Medulla oblongata (tissue), 1 donor: ENCODE data around the gene SERPINE2.
A peak's percentile ranks its signal among the peaks of the same experiment; 100 is the strongest.

Experiments used
- DNase-seq: peaks from one replicate; pipeline ENCODE4 v3.0.0-alpha.2; 2015; ENCODE audit errors: extremely low spot score

SERPINE2 gene, protein sequence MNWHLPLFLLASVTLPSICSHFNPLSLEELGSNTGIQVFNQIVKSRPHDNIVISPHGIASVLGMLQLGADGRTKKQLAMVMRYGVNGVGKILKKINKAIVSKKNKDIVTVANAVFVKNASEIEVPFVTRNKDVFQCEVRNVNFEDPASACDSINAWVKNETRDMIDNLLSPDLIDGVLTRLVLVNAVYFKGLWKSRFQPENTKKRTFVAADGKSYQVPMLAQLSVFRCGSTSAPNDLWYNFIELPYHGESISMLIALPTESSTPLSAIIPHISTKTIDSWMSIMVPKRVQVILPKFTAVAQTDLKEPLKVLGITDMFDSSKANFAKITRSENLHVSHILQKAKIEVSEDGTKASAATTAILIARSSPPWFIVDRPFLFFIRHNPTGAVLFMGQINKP

GRCh38 chr2:224039080-224039769 lies at the start of gene SERPINE2:
Gene SERPINE2, minus strand, starts transcription at chr2:224039286. Its CDS starts 37,386 bp downstream, at chr2:224001900.
- peak; percentile 86 for DNase-seq

GRCh38 chr2:224086226-224086914 lies 47.3 kb upstream of the SERPINE2 start:
- no peak for DNase-seq

DNA sequence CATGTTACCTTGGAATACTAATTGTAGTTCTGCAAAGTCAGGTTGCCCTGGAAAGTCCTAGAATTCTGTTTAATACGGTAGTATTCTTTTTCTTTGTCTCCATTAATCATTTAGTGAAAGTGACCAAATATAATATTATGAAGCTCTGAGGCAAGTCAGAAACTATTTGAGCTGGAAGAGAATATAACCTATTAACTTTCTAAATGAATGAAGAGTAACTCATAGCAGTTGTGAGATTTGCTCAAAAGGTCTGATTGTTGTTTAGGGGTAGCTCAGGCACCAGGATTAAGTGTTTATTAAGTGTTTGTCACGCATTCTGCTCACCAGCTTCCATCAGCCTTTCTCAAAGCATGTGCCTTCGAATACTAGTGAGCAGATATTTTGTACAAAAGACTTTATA lies 46.7 kb upstream of the SERPINE2 start:
- DNase-seq, result no peak

DNA sequence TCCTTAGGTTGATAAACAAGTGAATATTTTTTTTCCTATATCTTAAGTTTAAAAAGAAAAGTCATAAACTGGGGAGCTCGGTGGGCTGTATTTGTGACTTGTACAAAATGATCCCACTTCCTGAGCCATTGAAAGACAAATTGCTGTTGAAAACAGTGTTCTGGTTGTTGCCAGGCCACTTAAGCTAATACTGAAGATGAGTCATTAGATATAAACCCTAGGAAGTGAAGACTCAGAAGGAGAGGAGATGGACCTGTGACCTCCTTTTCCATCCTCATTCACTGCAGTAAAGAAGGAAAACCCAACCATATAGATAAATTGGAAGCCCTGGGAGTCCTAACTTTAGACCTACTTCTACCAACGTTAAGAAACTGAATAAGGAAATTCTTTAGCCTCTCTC lies 46.2 kb upstream of the SERPINE2 start:
- DNase-seq, result no peak

GRCh38 chr2:224084266-224084892 lies 45.3 kb upstream of the SERPINE2 start:
- no peak for DNase-seq

- DNase-seq, result no peak
Observed at GRCh38 chr2:224083638-224084037, 44.6 kb upstream of the SERPINE2 start.

DNA sequence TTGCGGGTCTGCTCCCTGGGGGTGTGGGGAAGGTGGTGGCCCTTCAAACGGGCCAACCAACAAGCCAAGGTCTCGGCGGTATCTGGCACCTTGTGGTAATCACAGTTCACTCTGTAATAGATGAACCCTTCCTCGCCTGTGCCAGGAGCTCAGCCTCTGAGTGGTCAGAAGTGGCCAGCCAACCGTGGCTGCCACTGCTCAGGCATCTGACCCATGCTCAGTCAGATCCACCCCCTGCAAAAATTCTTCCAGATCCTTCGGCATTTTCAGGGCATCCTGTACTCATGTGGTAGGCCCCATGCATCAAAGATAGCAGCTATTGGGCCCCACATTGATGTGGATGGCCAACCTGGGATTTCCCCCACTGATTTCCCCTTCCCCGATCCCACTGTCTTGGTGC lies 39.6 kb upstream of the SERPINE2 start:
- DNase-seq, result no peak

- DNase-seq, result no peak
Observed at GRCh38 chr2:224077773-224078507, 38.9 kb upstream of the SERPINE2 start.

DNA sequence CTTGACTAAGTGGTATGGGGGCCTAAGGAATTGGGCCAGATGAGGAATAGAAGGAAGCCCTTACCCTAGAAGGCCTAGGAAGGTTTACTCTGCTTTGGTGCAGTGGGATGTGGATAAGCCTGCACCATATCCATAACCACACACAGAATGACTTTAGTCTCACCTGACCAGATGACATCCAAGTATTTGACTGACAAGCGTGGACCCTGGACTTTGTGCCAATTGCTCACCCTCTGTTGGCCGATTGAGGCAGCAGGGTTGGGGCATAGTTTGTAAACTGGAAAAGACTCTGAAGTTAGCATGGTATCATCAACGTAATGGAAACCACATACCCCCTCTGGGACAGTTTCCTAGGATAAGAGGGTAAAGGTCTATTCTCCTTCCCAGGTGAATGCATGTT lies 36.5 kb upstream of the SERPINE2 start:
- no peak for DNase-seq

DNA sequence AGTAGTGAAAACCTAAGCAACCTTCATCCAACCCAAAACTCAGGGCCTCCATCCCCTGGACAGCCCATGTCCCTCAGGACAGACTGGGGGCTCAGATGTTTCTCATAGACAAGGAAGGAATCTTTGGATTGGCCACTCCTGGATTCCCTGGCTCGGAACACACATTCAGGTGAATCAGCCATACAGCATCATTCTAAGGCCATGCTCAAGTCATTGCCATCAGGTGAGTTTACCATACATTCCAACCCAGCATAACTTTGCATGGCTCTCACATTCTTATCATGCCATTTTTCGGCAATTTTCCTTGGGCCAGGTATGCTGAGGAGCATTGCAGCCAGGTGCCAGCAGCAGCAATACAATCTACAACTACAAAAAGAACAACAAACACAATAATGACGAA lies 34.6 kb upstream of the SERPINE2 start:
- no peak for DNase-seq

GRCh38 chr2:224072541-224073188 lies 33.6 kb upstream of the SERPINE2 start:
- no peak for DNase-seq

DNA sequence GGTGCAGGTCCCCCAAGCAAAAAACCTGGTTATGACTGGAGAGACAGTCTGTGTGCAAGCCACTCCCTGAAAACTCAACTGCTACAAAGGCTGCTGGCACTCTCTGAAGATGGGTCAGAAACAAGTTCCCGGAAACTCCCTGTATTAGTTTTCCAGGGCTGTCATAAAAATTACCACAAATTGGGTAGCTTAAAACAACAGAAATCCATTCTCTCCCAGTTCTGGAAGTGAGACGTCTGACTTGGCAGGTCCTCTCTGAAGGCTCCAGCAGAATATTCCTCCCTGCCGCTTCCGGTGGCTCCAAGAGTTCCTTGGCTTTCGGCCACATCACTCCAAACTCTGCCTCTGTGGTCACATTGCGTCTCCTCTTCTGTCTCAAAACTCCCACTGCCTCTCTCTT lies 30.1 kb upstream of the SERPINE2 start:
- no peak for DNase-seq

- DNase-seq, result no peak
Observed at GRCh38 chr2:224063298-224063648, 24.2 kb upstream of the SERPINE2 start.

DNA sequence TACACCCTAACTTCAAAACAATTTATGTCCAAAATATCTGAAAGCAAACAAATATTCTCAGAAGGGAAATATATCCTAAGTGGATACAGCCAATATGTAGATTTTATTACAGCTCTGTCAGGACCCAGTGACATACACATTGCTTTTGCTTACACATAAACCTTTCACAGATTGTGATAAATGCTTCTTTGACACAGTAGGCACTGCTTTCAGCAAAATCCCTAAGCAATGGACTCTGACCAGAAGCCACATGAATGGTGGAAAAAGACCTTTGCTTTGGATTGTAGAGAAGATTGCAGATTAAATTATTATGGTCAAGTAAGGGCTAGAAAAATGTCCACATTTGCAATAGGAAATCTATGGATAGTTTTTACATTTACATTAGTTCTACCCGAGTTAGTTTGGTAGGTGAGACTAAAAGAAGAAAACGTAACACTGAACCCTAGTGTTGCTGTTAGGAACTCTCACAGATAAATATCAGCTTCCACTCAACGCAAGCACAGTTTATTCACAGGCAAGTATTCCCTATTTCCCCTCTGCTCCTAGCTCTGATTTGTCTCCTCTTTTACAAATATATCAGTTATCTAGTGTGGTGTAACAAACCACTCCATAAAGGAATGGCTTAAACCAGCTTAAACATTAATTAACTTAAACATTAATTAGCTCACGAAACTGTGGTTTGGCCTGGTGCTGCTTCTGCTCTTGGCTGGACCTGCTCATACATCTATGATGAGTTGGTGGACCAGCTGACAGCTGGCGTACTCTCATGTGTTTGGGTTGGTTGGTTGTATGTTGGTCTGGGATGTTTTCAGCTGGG lies 23.6 kb upstream of the SERPINE2 start:
- no peak for DNase-seq

GRCh38 chr2:224060783-224061482 lies 21.8 kb upstream of the SERPINE2 start:
- no peak for DNase-seq

DNA sequence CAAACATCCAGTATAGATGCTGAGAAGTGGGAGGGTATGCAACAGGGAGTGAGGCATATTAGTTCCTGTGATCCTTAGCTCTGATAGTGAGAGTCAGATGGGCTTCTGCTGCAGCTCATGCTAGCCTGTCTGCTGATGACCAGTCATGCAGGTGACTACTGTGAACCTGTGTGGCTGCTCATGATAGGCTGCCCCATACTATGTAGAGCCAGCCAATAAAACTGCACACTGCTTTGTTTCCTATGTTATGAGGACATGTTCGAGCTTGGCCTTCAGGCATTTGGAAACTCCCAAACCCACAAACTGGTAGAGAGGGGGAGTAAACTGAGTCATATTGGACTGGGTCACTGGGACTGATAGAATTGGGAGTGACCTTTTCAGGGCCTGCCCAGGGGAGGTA lies 20.1 kb upstream of the SERPINE2 start:
- DNase-seq, result no peak

GRCh38 chr2:224058048-224058775 lies 19.1 kb upstream of the SERPINE2 start:
- DNase-seq, result peak; percentile 63

- no peak for DNase-seq
Observed at GRCh38 chr2:224056889-224057288, 17.8 kb upstream of the SERPINE2 start.

- DNase-seq, result no peak
Observed at GRCh38 chr2:224055101-224055500, 16.0 kb upstream of the SERPINE2 start.
